Upper lobe of left lung (tissue), 6 donors: ENCODE measurements around the gene ST3GAL4. TPM values are rescaled to one million over a fixed set of nuclear protein-coding genes. Genes with fewer than 3 reads are reported as not detected.
"Not testable (repeated sequence)": the region's sequence is repeated elsewhere in the genome, so short reads cannot be mapped to it uniquely, and the experiment has no call there.

Experiments used
- ATAC-seq, 2 donors: fragments of 200-7000 bp; cut with Tn5 transposase; one replicate each; pipeline ENCODE4 v1.9.1; 2022; ENCODE audit warnings: mild to moderate bottlenecking in 2 of 2, moderate library complexity in 2 of 2; ENCODE audit not compliant: low FRiP score in 2 of 2
- DNase-seq, 2 donors: peaks; one replicate each; pipeline ENCODE4 v3.0.0-alpha.2; 2019 to 2020
- H3K27ac ChIP-seq, 4 donors: fragments of 200-600 bp; sonication (generic); one replicate each; pipeline ENCODE4 v1.5.1; 2016 to 2019
- H3K27me3 ChIP-seq, 4 donors: fragments of 200-600 bp; sonication (generic); one replicate each; pipeline ENCODE4 v1.5.1; 2017 to 2019
- H3K36me3 ChIP-seq, 4 donors: fragments of 200-600 bp; sonication (generic); one replicate each; pipeline ENCODE4 v1.5.1; 2016 to 2019
- H3K4me1 ChIP-seq, 4 donors: fragments of 200-600 bp; sonication (generic); one replicate each; pipeline ENCODE4 v1.5.1; 2018 to 2019
- H3K4me3 ChIP-seq, 4 donors: fragments of 200-600 bp; sonication (generic); one replicate each; pipeline ENCODE4 v1.5.1; 2017 to 2019; ENCODE audit warnings: mild to moderate bottlenecking in 2 of 4, moderate library complexity in 1 of 4
- H3K9me3 ChIP-seq, 4 donors: fragments of 200-600 bp; sonication (generic); one replicate each; pipeline ENCODE4 v1.5.1; 2018 to 2019
- EP300 ChIP-seq, 4 donors: sonication (generic); formaldehyde crosslinking; IDR thresholded peaks; one replicate each; pipeline ENCODE4 v1.5.1; 2017; ENCODE audit warnings: antibody characterized with exemption in 4 of 4, control low read depth in 2 of 4
- POLR2A ChIP-seq, 4 donors: fragments of 450-650 bp; IDR thresholded peaks; one replicate each; pipeline ENCODE4 v1.5.1; 2016 to 2017; ENCODE audit warnings: antibody characterized with exemption in 4 of 4, mild to moderate bottlenecking in 2 of 4
- POLR2AphosphoS5 ChIP-seq, 2 donors: sonication (generic); formaldehyde crosslinking; IDR thresholded peaks; one replicate each; pipeline ENCODE4 v1.5.1; 2017; ENCODE audit warnings: antibody characterized with exemption in 2 of 2
- WGBS, 2 donors: methylation state at CpG; one replicate each; pipeline ENCODE4 v1.1.5; 2017 to 2018; 5-methylcytosine and 5-hydroxymethylcytosine counted together
- total RNA-seq, 6 donors: library from RNA; depleted of rRNA in 4 of 6; stranded (reverse); fragments of >200 nt in 4 of 6; gene quantifications; one replicate each; pipeline versions ENCODE4 v1.1.0 to v1.2.1, GENCODE V29; 2016 to 2021
- TF ChIP-seq, protein P1 (sequence below), 6 experiments: fragments of 450-650 bp in 4 of 6; fragments of 200-600 bp in 2 of 6; sonication (generic) in 2 of 6; IDR thresholded peaks; one replicate each; pipeline ENCODE4 v1.5.1; 2016 to 2019; ENCODE audit warnings: antibody characterized with exemption in 6 of 6
- donor health status: DM: no; HTN: no; CAD: no; lungs with moderate emphysema.
- donor health status: DM: no; HTN: yes; CAD: no; lungs with severe emphysema.

ST3GAL4 gene
- total RNA-seq, 6 donors from 2014 or later: 20.6 to 47.9 (median 34.0) TPM

- Histone ChIP-seq H3K27ac (peak overlapping the region in 2 of 4 donors; percentile 18 to 27), H3K4me1 (peaks cover 3 to 47% (median 21%) of the 10 kb centered on the region in 4 donors), H3K9me3 (no peaks in the 10 kb centered on the region), H3K36me3 (no peaks in the 10 kb centered on the region), H3K4me3 (no peak overlapping the region), H3K27me3 (no peaks in the 10 kb centered on the region)
- DNase-seq: peak in 1 of 2 donors; percentile 29
- no peak for ATAC-seq
- whole genome bisulfite sequencing, 2 donors: 87 to 91% methylated on average over 6 to 8 of the region's 8 CpGs
- TF ChIP-seq EP300 (IDR thresholded peaks at IDR 0.05) (no peak), POLR2A (IDR thresholded peaks at IDR 0.05) (no peak), POLR2AphosphoS5 (IDR thresholded peaks at IDR 0.05) (no peak)
- TF ChIP-seq, protein P1, sequence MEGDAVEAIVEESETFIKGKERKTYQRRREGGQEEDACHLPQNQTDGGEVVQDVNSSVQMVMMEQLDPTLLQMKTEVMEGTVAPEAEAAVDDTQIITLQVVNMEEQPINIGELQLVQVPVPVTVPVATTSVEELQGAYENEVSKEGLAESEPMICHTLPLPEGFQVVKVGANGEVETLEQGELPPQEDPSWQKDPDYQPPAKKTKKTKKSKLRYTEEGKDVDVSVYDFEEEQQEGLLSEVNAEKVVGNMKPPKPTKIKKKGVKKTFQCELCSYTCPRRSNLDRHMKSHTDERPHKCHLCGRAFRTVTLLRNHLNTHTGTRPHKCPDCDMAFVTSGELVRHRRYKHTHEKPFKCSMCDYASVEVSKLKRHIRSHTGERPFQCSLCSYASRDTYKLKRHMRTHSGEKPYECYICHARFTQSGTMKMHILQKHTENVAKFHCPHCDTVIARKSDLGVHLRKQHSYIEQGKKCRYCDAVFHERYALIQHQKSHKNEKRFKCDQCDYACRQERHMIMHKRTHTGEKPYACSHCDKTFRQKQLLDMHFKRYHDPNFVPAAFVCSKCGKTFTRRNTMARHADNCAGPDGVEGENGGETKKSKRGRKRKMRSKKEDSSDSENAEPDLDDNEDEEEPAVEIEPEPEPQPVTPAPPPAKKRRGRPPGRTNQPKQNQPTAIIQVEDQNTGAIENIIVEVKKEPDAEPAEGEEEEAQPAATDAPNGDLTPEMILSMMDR (IDR thresholded peaks at IDR 0.05): no peak
These were observed 4.6 kb downstream of the ST3GAL4 start for GRCh38 chr11:126360049-126360446.

- H3K4me1 ChIP-seq: peaks cover 9 to 49% (median 21%) of the 10 kb centered on the region in 4 donors
- H3K27ac ChIP-seq: no peak overlapping the region
- TF ChIP-seq POLR2A (IDR thresholded peaks at IDR 0.05) (no peak), EP300 (IDR thresholded peaks at IDR 0.05) (no peak), POLR2AphosphoS5 (IDR thresholded peaks at IDR 0.05) (no peak)
- TF ChIP-seq, protein P1 (IDR thresholded peaks at IDR 0.05): no peak
- ATAC-seq: no peak
- H3K9me3 ChIP-seq: no peaks in the 10 kb centered on the region
- H3K27me3 ChIP-seq: no peaks in the 10 kb centered on the region
- H3K36me3 ChIP-seq: no peaks in the 10 kb centered on the region
- WGBS, 2 donors: 67 to 85% methylated on average over 5 of the region's 5 CpGs
- H3K4me3 ChIP-seq: no peak overlapping the region
- no peak for DNase-seq
These were observed 5.9 kb downstream of the ST3GAL4 start for GRCh38 chr11:126361400-126361799.

DNA sequence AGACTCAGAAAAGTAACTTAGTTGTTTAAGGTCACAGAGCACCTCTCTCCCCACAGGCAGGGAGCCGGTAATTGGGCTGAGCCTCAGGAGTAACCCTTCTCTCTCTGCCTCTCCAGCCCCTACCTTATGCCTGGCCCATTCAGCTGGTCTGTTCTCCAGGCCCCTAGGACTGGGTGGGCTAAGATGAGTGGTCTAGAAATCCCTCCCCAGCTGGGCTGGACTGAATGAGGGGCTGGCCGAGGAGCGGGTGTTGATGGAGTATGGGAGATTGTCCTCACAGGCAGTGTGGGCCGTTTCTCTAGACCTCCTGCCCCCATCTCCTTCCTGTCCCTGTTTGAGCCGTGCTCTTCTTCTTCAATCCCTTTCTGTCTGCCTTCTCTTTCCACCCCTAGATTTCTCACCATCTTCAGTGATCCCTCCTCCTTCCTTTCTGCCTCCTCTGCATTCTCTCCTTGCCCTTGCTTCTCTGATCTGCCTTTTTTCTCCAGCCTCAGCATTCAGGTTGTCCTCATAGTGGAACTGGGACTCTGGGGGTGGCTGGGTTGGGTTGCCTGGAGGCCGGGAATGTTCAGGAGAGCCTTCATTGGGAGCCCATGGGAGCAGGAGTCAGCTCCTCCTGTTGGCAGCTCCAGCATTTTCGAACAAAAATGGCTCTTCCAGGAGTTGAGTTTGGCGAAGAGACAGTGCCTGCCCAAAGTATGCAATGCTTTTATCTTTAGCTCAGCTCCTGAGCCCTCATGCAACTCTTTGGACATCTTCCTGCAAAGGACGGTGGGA, 7.6 kb downstream of the ST3GAL4 start:
- Histone ChIP-seq H3K4me1 (peaks cover 8 to 44% (median 24%) of the 10 kb centered on the region in 4 donors), H3K9me3 (no peaks in the 10 kb centered on the region), H3K4me3 (no peak overlapping the region), H3K27ac (peak overlapping the region in 2 of 4 donors; percentile 12 to 64), H3K36me3 (no peaks in the 10 kb centered on the region), H3K27me3 (no peaks in the 10 kb centered on the region)
- TF ChIP-seq POLR2A (IDR thresholded peaks at IDR 0.05): no peak
- TF ChIP-seq EP300 (IDR thresholded peaks at IDR 0.05): no peak
- TF ChIP-seq POLR2AphosphoS5 (IDR thresholded peaks at IDR 0.05): no peak
- TF ChIP-seq, protein P1 (IDR thresholded peaks at IDR 0.05): no peak
- DNase-seq: no peak
- WGBS, 2 donors: 75% methylated on average over 9 of the region's 9 CpGs
- no peak for ATAC-seq

DNA sequence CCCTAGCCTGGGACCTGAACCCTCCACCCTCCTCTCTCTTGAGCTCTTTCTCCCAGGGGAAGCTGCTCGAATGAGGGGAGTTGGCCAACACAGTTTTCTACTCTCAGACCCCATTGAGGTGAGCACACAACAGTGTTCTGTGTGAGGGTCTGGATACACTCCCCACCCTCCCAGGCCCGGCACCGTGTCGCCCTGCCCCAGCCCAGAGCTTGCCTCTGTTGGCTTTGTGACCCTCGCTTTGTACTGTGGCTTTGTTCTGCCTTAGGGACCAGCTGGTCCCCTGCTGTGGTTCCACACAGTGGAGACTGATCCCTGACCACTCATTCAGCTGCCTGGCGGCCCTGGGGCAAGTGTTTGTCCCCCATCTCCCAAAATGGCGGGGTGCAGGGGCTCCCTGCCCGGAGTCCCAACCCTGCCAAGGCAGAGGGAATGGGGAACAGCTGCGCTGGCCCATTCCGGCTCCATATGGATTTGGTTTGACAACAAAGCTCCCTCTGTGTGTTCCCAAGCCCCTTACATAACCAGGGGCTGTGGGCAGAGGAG, 8.3 kb downstream of the ST3GAL4 start:
- peaks cover 12 to 44% (median 26%) of the 10 kb centered on the region in 4 donors for H3K4me1 ChIP-seq

GRCh38 chr11:126364735-126365134, 9.2 kb downstream of the ST3GAL4 start:
- DNase-seq: peak in 1 of 2 donors; percentile 32
- H3K27ac ChIP-seq, H3K36me3 ChIP-seq, H3K27me3 ChIP-seq, ATAC-seq, H3K4me3 ChIP-seq, H3K9me3 ChIP-seq: not testable (repeated sequence)
- WGBS, 2 donors: 74% methylated on average over 4 of the region's 9 CpGs; no CpG with 5 or more reads in 1 of the 2 donors
- H3K4me1 ChIP-seq: peaks cover 14 to 40% (median 26%) of the 10 kb centered on the region in 4 donors

More for the DNA sequence above, 8.3 kb downstream of the ST3GAL4 start:
- no peak for ATAC-seq
- 89 to 94% methylated on average over 8 to 9 of the region's 10 CpGs for WGBS, 2 donors
- Histone ChIP-seq H3K36me3 (no peaks in the 10 kb centered on the region), H3K27me3 (no peaks in the 10 kb centered on the region), H3K9me3 (no peaks in the 10 kb centered on the region), H3K4me3 (no peak overlapping the region), H3K27ac (peak overlapping the region in 2 of 4 donors; percentile 12 to 64)
- TF ChIP-seq EP300 (IDR thresholded peaks at IDR 0.05): no peak
- peak in 1 of 2 donors; percentile 39 for DNase-seq

GRCh38 chr11:126365508-126365907, 10.0 kb downstream of the ST3GAL4 start:
- peaks cover 12 to 37% (median 25%) of the 10 kb centered on the region in 4 donors for H3K4me1 ChIP-seq
- H3K4me3 ChIP-seq, H3K36me3 ChIP-seq, H3K9me3 ChIP-seq, H3K27me3 ChIP-seq: not testable (repeated sequence)
- WGBS, 2 donors: 60 to 80% methylated on average over 1 of the region's 5 CpGs
- ATAC-seq (peak in 1 of 2 donors; percentile 22), DNase-seq (peak in 1 of 2 donors; percentile 74)
- peak overlapping the region in 3 of 4 donors; percentile 19 to 70 (median 64) for H3K27ac ChIP-seq
